Fibroblast of mammary gland (primary cell): ENCODE measurements around the gene GPR55.
"Not testable (repeated sequence)": the region's sequence is repeated elsewhere in the genome, so short reads cannot be mapped to it uniquely, and the experiment has no call there.

Source experiments
- DNase-seq: peaks from one replicate; pipeline ENCODE4 v3.0.0-alpha.2; 2010; ENCODE audit warnings: low read depth
- H3K4me3 ChIP-seq: 2 replicates; pipeline ENCODE4 v1.5.1; 2011; ENCODE audit warnings: low read depth, mild to moderate bottlenecking, low read length, moderate library complexity; ENCODE audit not compliant: control insufficient read depth
- TF ChIP-seq, protein P1 (sequence below): conservative IDR thresholded peaks from 2 replicates; pipeline ENCODE4 v1.5.1; 2011; ENCODE audit warnings: low read depth, low read length, inconsistent platforms; ENCODE audit not compliant: control insufficient read depth, insufficient read depth

GPR55 gene

GRCh38 chr2:230939066-230939591 lies 14.1 kb upstream of the GPR55 start:
- TF ChIP-seq, protein P1, sequence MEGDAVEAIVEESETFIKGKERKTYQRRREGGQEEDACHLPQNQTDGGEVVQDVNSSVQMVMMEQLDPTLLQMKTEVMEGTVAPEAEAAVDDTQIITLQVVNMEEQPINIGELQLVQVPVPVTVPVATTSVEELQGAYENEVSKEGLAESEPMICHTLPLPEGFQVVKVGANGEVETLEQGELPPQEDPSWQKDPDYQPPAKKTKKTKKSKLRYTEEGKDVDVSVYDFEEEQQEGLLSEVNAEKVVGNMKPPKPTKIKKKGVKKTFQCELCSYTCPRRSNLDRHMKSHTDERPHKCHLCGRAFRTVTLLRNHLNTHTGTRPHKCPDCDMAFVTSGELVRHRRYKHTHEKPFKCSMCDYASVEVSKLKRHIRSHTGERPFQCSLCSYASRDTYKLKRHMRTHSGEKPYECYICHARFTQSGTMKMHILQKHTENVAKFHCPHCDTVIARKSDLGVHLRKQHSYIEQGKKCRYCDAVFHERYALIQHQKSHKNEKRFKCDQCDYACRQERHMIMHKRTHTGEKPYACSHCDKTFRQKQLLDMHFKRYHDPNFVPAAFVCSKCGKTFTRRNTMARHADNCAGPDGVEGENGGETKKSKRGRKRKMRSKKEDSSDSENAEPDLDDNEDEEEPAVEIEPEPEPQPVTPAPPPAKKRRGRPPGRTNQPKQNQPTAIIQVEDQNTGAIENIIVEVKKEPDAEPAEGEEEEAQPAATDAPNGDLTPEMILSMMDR: no peak
- H3K4me3 ChIP-seq: no peak overlapping the region
- no peak for DNase-seq

DNA sequence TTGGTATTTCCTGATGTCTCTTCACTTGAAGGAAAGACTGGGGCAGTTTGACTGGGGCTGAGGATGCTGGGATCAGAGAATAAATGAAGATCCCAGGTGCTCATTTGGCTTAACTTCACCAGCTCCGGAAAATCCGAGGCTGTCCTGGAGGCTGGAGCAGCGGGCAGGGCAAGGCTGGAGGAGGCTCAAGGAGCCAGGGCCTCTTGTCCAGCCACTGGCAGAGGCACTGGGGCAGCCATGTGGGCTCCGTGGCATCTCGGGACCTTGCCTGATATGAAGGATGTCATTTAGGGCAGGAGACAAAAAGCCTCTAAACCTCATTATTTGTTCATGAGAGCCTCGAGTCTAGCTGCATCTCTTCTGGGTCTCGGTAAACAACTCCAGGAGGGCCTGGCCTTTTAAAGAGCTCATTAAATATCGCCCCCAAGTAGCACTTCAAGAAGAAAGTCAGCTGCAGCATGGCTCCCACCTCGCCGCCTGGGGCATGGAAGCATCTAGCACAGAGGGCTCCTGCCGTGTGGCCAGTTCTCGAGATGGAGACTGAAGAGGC lies 13.5 kb upstream of the GPR55 start:
- TF ChIP-seq, protein P1: no peak
- H3K4me3 ChIP-seq: no peak overlapping the region
- DNase-seq: no peak

GRCh38 chr2:230938098-230938497 lies 13.1 kb upstream of the GPR55 start:
- no peak overlapping the region for H3K4me3 ChIP-seq
- no peak for DNase-seq
- TF ChIP-seq, protein P1: no peak

GRCh38 chr2:230937362-230937761 lies 12.3 kb upstream of the GPR55 start:
- TF ChIP-seq, protein P1: no peak
- DNase-seq: no peak
- H3K4me3 ChIP-seq: no peak overlapping the region

DNA sequence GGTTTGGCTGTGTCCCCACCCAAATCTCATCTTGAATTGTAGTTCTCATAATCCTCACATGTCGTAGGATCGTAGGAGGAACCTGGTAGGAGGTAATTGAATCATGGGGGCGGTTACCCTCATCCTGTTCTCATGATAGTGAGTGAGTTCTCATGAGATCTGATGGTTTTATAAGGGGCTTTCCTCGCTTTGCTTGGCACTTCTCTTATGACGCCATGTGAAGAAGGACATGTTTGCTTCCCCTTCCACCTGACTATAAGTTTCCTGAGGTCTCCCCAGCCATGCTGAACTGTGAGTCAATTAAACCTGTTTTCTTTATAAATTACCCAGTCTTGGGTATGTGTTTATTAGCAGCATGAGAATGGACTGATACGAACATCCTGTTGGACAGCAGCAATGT lies 11.2 kb upstream of the GPR55 start:
- DNase-seq, H3K4me3 ChIP-seq: not testable (repeated sequence)

GRCh38 chr2:230935130-230935430 lies 10.0 kb upstream of the GPR55 start:
- TF ChIP-seq, protein P1: no peak
- no peak for DNase-seq

DNA sequence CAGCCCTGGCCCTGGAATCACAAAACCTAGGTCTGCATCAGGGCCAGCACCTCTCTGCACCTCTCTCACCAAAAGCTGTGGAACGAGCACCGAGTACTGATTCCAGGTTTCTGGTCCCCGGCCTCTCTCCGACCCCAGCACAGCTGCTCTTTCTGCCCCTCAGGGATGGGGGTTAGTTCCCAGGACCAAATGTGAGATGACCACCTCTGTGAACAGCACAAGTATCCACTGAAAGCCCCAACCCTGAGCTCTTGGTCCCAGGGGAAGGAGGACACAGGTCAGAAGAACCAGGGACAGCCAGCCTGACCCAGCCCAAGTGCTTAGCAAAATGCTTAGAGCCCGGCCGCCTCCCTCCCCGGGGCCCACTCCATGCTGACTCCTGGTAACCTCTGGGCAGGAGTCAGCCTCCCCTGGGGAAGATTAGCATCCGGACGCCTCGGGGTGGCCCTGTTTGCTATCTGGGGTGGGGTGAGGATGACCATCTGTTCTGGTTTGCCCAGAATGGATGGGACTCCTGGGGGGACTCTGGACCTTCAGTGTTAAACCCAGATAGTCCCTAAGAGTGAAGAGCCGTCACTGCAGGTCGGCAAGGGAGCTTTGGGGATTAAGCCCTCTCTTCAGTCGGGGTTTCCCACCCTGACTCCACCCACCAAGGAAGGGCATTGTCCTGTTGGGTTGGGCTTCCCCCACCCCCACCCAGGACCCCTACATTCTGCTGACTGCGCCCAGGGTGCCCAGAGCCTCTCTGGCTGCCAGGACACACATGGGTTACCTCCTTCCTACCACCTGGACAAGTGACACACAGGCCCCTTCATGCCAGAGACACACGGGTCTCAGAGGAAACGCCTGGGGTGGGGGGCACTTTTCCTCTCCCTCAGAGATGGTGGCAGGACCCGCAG lies 9.4 kb upstream of the GPR55 start:
- no peak for DNase-seq

More at GRCh38 chr2:230935130-230935430, 10.0 kb upstream of the GPR55 start:
- H3K4me3 ChIP-seq: no peak overlapping the region

More for the DNA sequence above, 9.4 kb upstream of the GPR55 start:
- TF ChIP-seq, protein P1: no peak
- H3K4me3 ChIP-seq: no peak overlapping the region
